GM19023 (cell line): ENCODE data around the gene ZNF575.
"Not testable (repeated sequence)": the region's sequence is repeated elsewhere in the genome, so short reads cannot be mapped to it uniquely, and the experiment has no call there.

Source experiments
- ATAC-seq: cut with Tn5 transposase; IDR thresholded peaks from one replicate; pipeline ENCODE4 v1.9.1; 2021; ENCODE audit warnings: mild to moderate bottlenecking, moderate library complexity; ENCODE audit not compliant: unreplicated experiment

The ZNF575 gene

GRCh38 chr19:43510713-43511112, 22.3 kb upstream of the ZNF575 start:
- ATAC-seq, result no peak

- ATAC-seq, result no peak
Measured at GRCh38 chr19:43511324-43511723, 21.7 kb upstream of the ZNF575 start.

- not testable (repeated sequence) for ATAC-seq
Measured at GRCh38 chr19:43512399-43512798, 20.6 kb upstream of the ZNF575 start.

GRCh38 chr19:43518051-43518450, 14.9 kb upstream of the ZNF575 start:
- ATAC-seq, result no peak

GRCh38 chr19:43519436-43520088, 13.4 kb upstream of the ZNF575 start:
- no peak for ATAC-seq

GRCh38 chr19:43522929-43523328, 10.1 kb upstream of the ZNF575 start:
- ATAC-seq, result no peak

GRCh38 chr19:43523696-43524095, 9.3 kb upstream of the ZNF575 start:
- ATAC-seq, result not testable (repeated sequence)

- no peak for ATAC-seq
Measured at GRCh38 chr19:43524922-43525835, 7.8 kb upstream of the ZNF575 start.

- no peak for ATAC-seq
Measured at GRCh38 chr19:43525836-43526771, 6.9 kb upstream of the ZNF575 start.

GRCh38 chr19:43526884-43527859, 5.8 kb upstream of the ZNF575 start, which contains the start of gene ETHE1:
TSS of gene ETHE1 (minus strand) at chr19:43527201. CDS start at chr19:43527177, 24 bp downstream.
- ATAC-seq, result peak; percentile 78

GRCh38 chr19:43527860-43528622, 4.9 kb upstream of the ZNF575 start:
- ATAC-seq, result no peak

- no peak for ATAC-seq
Measured at GRCh38 chr19:43532571-43532961, 422 bp upstream of the ZNF575 start.

GRCh38 chr19:43533546-43534304, 737 bp downstream of the ZNF575 start:
- ATAC-seq, result peak; percentile 51

- no peak for ATAC-seq
Measured at GRCh38 chr19:43534305-43534815, 1.4 kb downstream of the ZNF575 start.

GRCh38 chr19:43534816-43535761, 2.1 kb downstream of the ZNF575 start:
- no peak for ATAC-seq

GRCh38 chr19:43538922-43539321, 5.9 kb downstream of the ZNF575 start:
- ATAC-seq, result no peak

GRCh38 chr19:43540381-43540780, 7.4 kb downstream of the ZNF575 start:
- ATAC-seq, result no peak
